ENCODE data around the gene MPPE1.

- TF ChIP-seq POLR2A (IDR thresholded peaks at IDR 0.05) (no peak), CTCF (IDR thresholded peaks at IDR 0.05) (no peak)
Observed at GRCh38 chr18:11872479-11873136, 35.5 kb downstream of the MPPE1 start.

Data from uterus (tissue), 2 donors.